LNCAP (cell line): ENCODE data around the gene CRYGA.

Source experiments
- CTCF ChIP-seq: fragments of 450-650 bp; IDR thresholded peaks from 2 replicates; pipeline ENCODE4 v1.5.1; 2017; ENCODE audit warnings: mild to moderate bottlenecking

The CRYGA gene

GRCh38 chr2:208189810-208190503, 26.6 kb upstream of the CRYGA start, which contains the start of gene C2orf80:
C2orf80 (minus strand) TSS chr2:208190030; CDS start chr2:208186986, 3,044 bp downstream.
- no peak for TF ChIP-seq CTCF

- TF ChIP-seq CTCF = no peak
These were observed 25.9 kb upstream of the CRYGA start for GRCh38 chr2:208189069-208189809.

- TF ChIP-seq CTCF = no peak
These were observed 23.5 kb upstream of the CRYGA start for GRCh38 chr2:208186893-208187292.

GRCh38 chr2:208186465-208186864, 23.1 kb upstream of the CRYGA start:
- no peak for TF ChIP-seq CTCF

- no peak for TF ChIP-seq CTCF
These were observed 20.8 kb upstream of the CRYGA start for GRCh38 chr2:208183972-208184705.

GRCh38 chr2:208183526-208183925, 20.1 kb upstream of the CRYGA start:
- no peak for TF ChIP-seq CTCF

- TF ChIP-seq CTCF = no peak
These were observed 19.4 kb upstream of the CRYGA start for GRCh38 chr2:208182835-208183234.
